Right ventricle myocardium superior (tissue), 1 donor: ENCODE data around the gene ZC2HC1C. TPM values are rescaled to one million over a fixed set of nuclear protein-coding genes. Genes with fewer than 3 reads are reported as not detected.
"Not testable (repeated sequence)": the region's sequence is repeated elsewhere in the genome, so short reads cannot be mapped to it uniquely, and the experiment has no call there.

Experiments used
- ATAC-seq: fragments of 200-7000 bp; cut with Tn5 transposase; one replicate; pipeline ENCODE4 v1.9.1; 2020; ENCODE audit warnings: mild to moderate bottlenecking; ENCODE audit not compliant: poor library complexity
- DNase-seq: peaks from one replicate; pipeline ENCODE4 v3.0.0-alpha.2; 2020
- intact Hi-C: fragments of 100-400 bp; cut with DNase I; formaldehyde crosslinking; loops from one replicate; pipeline ENCODE4 v1.11.2; 2022
- total RNA-seq: library from RNA; stranded (reverse); fragmentation: NEBNext Ultra II Directional; extraction: Animal tissue kit (Norgen Biotek cat#: 25700); gene quantifications from one replicate; pipeline ENCODE4 v1.2.1, GENCODE V29; 2021
- donor health status: DM: no; HTN: yes; CAD: no; lungs with severe emphysema.

The ZC2HC1C gene
- total RNA-seq, 1 donor from 2014 or later = 11.3 TPM

GRCh38 chr14:75050852-75051555, 18.4 kb upstream of the ZC2HC1C start, which contains the start of gene MLH3:
TSS of gene MLH3 (minus strand) at chr14:75051467. CDS start at chr14:75049655, 1,812 bp downstream.
- ATAC-seq (peak; percentile 93), DNase-seq (peak; percentile 92)
- intact Hi-C loops = no loop called here

- no peak for DNase-seq
- ATAC-seq = no peak
- intact Hi-C loops = no loop called here
These were observed 17.9 kb upstream of the ZC2HC1C start for GRCh38 chr14:75051556-75051899.

GRCh38 chr14:75053396-75054291, 15.8 kb upstream of the ZC2HC1C start:
- DNase-seq (no peak), ATAC-seq (no peak)
- intact Hi-C loops = no loop called here

GRCh38 chr14:75054421-75054820, 15.0 kb upstream of the ZC2HC1C start:
- intact Hi-C loops = no loop called here
- ATAC-seq (no peak), DNase-seq (no peak)

GRCh38 chr14:75059642-75060041, 9.8 kb upstream of the ZC2HC1C start:
- intact Hi-C loops = no loop called here
- ATAC-seq = no peak

GRCh38 chr14:75060420-75060819, 9.0 kb upstream of the ZC2HC1C start:
- DNase-seq (no peak), ATAC-seq (no peak)
- intact Hi-C loops = no loop called here

More at GRCh38 chr14:75059642-75060041, 9.8 kb upstream of the ZC2HC1C start:
- DNase-seq = no peak

- no peak for DNase-seq
- intact Hi-C loops = no loop called here
- no peak for ATAC-seq
These were observed 6.4 kb upstream of the ZC2HC1C start for GRCh38 chr14:75063013-75063412.

- intact Hi-C loops = no loop called here
- peak; percentile 95 for ATAC-seq
- DNase-seq = peak; percentile 96
These were observed 5.8 kb upstream of the ZC2HC1C start, which contains the start of gene ACYP1 for GRCh38 chr14:75063491-75064204. TSS of gene ACYP1 (minus strand) at chr14:75064024. CDS start at chr14:75063553, 471 bp downstream.

GRCh38 chr14:75064205-75064567, 5.3 kb upstream of the ZC2HC1C start:
- intact Hi-C loops = no loop called here
- ATAC-seq = no peak
- no peak for DNase-seq

GRCh38 chr14:75066691-75067090, 2.8 kb upstream of the ZC2HC1C start:
- no peak for DNase-seq
- ATAC-seq = no peak
- intact Hi-C loops = no loop called here

- intact Hi-C loops = no loop called here
- DNase-seq (no peak), ATAC-seq (no peak)
These were observed 2.2 kb upstream of the ZC2HC1C start for GRCh38 chr14:75067212-75067611.

- ATAC-seq, DNase-seq, intact Hi-C loops: not testable (repeated sequence)
These were observed 1.7 kb upstream of the ZC2HC1C start for GRCh38 chr14:75067765-75068164.

GRCh38 chr14:75068294-75069120, 934 bp upstream of the ZC2HC1C start:
- ATAC-seq (peak; percentile 0), DNase-seq (no peak)
- intact Hi-C loops = no loop called here

GRCh38 chr14:75069811-75070145, 337 bp downstream of the ZC2HC1C start:
- intact Hi-C loops = no loop called here
- DNase-seq = no peak
- ATAC-seq = peak; percentile 10

- ATAC-seq (no peak), DNase-seq (no peak)
- intact Hi-C loops = no loop called here
These were observed 942 bp downstream of the ZC2HC1C start for GRCh38 chr14:75070383-75070782.

GRCh38 chr14:75077794-75078193, 8.4 kb downstream of the ZC2HC1C start:
- intact Hi-C loops = no loop called here
- DNase-seq (no peak), ATAC-seq (no peak)

GRCh38 chr14:75079521-75079920, 10.1 kb downstream of the ZC2HC1C start:
- no peak for ATAC-seq
- no peak for DNase-seq
- intact Hi-C loops = no loop called here

GRCh38 chr14:75081660-75082229, 12.3 kb downstream of the ZC2HC1C start:
- no peak for DNase-seq
- intact Hi-C loops = loop anchor here (10.0 kb wide), 1 partner anchor 137 kb away; no protein-coding TSS in a partner anchor
- ATAC-seq = no peak
